GM23248 (cell line): ENCODE measurements around the gene PAX1. TPM values are rescaled to one million over a fixed set of nuclear protein-coding genes. Genes with fewer than 3 reads are reported as not detected.

Experiments used
- DNase-seq: peaks from one replicate; pipeline ENCODE4 v3.0.0-alpha.2; 2015
- H2AFZ ChIP-seq: fragments of 200-600 bp; sonication (generic); 2 replicates; pipeline ENCODE4 v1.6.1; 2016; ENCODE audit warnings: antibody characterized with exemption
- H3F3A ChIP-seq: fragments of 200-600 bp; sonication (generic); 2 replicates; pipeline ENCODE4 v1.6.1; 2016; ENCODE audit warnings: mild to moderate bottlenecking, antibody characterized with exemption, mixed run types; ENCODE audit not compliant: insufficient read depth
- H3K27ac ChIP-seq: fragments of 200-600 bp; sonication (generic); 2 replicates; pipeline ENCODE4 v1.5.1; 2016; ENCODE audit warnings: mild to moderate bottlenecking
- H3K27me3 ChIP-seq: fragments of 200-600 bp; sonication (generic); replicated peaks from 2 replicates; pipeline ENCODE4 v1.6.1; 2016; ENCODE audit warnings: mild to moderate bottlenecking; ENCODE audit not compliant: insufficient read depth
- H3K36me3 ChIP-seq: fragments of 200-600 bp; sonication (generic); 2 replicates; pipeline ENCODE4 v1.6.1; 2016; ENCODE audit warnings: low read depth, mild to moderate bottlenecking
- H3K4me1 ChIP-seq: fragments of 200-600 bp; sonication (generic); 2 replicates; pipeline ENCODE4 v1.6.1; 2016; ENCODE audit warnings: mild to moderate bottlenecking; ENCODE audit not compliant: insufficient read depth
- H3K4me2 ChIP-seq: fragments of 200-600 bp; sonication (generic); one replicate; pipeline ENCODE4 v1.6.1; 2016; ENCODE audit warnings: mild to moderate bottlenecking; ENCODE audit not compliant: unreplicated experiment
- H3K4me3 ChIP-seq: fragments of 200-600 bp; sonication (generic); 2 replicates; pipeline ENCODE4 v1.5.1; 2016; ENCODE audit warnings: mild to moderate bottlenecking
- H3K79me2 ChIP-seq: fragments of 200-600 bp; sonication (generic); 2 replicates; pipeline ENCODE4 v1.6.1; 2016; ENCODE audit warnings: mild to moderate bottlenecking; ENCODE audit not compliant: insufficient read depth
- H3K9ac ChIP-seq: fragments of 200-600 bp; sonication (generic); 2 replicates; pipeline ENCODE4 v1.6.1; 2016; ENCODE audit warnings: mild to moderate bottlenecking
- H3K9me2 ChIP-seq: fragments of 200-600 bp; sonication (generic); 2 replicates; pipeline ENCODE4 v1.6.1; 2016; ENCODE audit warnings: mixed run types, mild to moderate bottlenecking, moderate library complexity; ENCODE audit not compliant: insufficient read depth
- H3K9me3 ChIP-seq: fragments of 200-600 bp; sonication (generic); one replicate; pipeline ENCODE4 v1.6.1; 2017; ENCODE audit warnings: low read depth
- H4K20me1 ChIP-seq: fragments of 200-600 bp; sonication (generic); 2 replicates; pipeline ENCODE4 v1.6.0; 2016; ENCODE audit not compliant: insufficient read depth
- EZH2 ChIP-seq: fragments of 200-600 bp; sonication (generic); IDR thresholded peaks from 2 replicates; pipeline ENCODE4 v1.6.1; 2018; ENCODE audit warnings: antibody characterized with exemption, mild to moderate bottlenecking; ENCODE audit not compliant: insufficient read depth, poor library complexity, severe bottlenecking
- EZH2phosphoT487 ChIP-seq: fragments of 200-600 bp; sonication (generic); IDR thresholded peaks from 2 replicates; pipeline ENCODE4 v1.6.1; 2018; ENCODE audit warnings: antibody characterized with exemption, moderate library complexity, mild to moderate bottlenecking, low read depth; ENCODE audit not compliant: insufficient read depth
- WGBS, 2 experiments: methylation state at CpG; one replicate each; pipeline ENCODE4 v1.1.6; 2015 to 2017; ENCODE audit warnings: low lambda C conversion rate in 2 of 2, low coverage in 1 of 2; ENCODE audit errors: missing lambda C conversion rate in 2 of 2; 5-methylcytosine and 5-hydroxymethylcytosine counted together
- in situ Hi-C: fragments of 300-500 bp; cut with MboI; formaldehyde crosslinking; loops from 2 replicates; pipeline ENCODE4 v1.15.0; 2020
- polyA plus RNA-seq: library from polyadenylated mRNA; unstranded; fragments of >200 nt; fragmentation: Nextera tagmentation; extraction: Ambion mirVana; gene quantifications from 2 replicates; pipeline ENCODE4 v1.2.1, GENCODE V29; 2016
- total RNA-seq: library from RNA; depleted of rRNA; stranded (reverse); fragments of >200 nt; shearing (Covaris generic); gene quantifications from 2 replicates; pipeline ENCODE4 v1.2.3, GENCODE V29; 2014

Gene PAX1
- total and polyA plus RNA-seq, 2 experiments from 2014 or later = not detected

DNA sequence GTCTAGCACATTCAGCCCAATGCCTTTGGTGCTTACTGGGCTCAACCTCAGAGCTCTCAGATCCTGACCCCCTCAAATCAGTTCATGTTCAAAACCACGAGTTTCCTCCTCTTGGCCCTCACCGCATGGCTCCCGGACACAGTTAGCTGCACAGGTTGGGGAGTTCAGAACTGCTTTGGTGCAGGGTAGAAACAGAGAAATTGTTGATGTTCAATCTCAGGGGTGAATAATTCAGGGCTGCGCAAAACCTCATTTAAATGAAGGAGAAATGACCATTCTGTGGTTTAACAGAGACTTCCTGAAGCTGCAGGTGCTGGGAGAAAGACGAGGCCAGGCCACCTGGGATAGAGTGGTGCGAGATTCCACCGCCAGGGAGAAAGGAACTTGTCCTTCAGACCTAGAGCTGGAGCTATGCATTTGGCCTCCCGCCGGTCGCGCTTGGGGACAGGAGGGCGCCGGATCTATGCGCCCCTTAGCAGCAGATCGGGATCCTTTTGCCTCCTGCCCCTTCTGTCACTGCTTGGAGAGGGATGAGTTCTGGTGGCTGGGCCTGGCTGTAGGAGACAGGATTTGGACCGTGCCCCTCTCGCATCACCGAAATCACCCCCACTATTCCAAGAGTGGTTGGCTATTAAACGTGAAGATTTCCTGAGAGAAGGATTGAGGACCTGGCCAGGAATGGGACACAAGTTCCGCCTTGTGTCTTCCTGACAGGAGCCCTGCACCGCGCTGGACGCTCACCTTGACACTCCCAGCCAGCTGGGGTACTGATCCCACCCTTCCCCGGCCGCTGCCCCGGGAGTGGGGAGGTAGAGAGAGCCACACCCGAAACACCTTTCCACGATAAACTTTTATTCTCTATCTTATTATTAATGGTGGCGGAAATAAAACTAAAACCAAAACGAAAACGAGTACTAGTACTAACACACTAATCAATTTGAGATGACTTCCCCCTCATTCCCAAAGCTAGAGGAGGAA is 767 bp upstream of the PAX1 start:
- Histone ChIP-seq H3F3A (no peaks in the 10 kb centered on the region), H3K9me3 (no peaks in the 10 kb centered on the region), H3K4me2 (no peak overlapping the region), H3K27ac (no peak overlapping the region), H3K9me2 (no peaks in the 10 kb centered on the region), H3K27me3 (peaks cover 13% of the 10 kb centered on the region), H4K20me1 (no peaks in the 10 kb centered on the region), H3K4me1 (no peaks in the 10 kb centered on the region), H3K4me3 (no peak overlapping the region), H3K79me2 (no peaks in the 10 kb centered on the region), H3K36me3 (no peaks in the 10 kb centered on the region), H3K9ac (no peak overlapping the region), H2AFZ (no peak overlapping the region)
- DNase-seq = no peak
- TF ChIP-seq EZH2phosphoT487 (no peak), EZH2 (no peak)
- in situ Hi-C loops = loop anchor here (25.0 kb wide), 1 partner anchor 408 kb away; no protein-coding TSS in a partner anchor
- WGBS, 2 experiments = 71 to 75% methylated on average over 31 of the region's 31 CpGs

DNA sequence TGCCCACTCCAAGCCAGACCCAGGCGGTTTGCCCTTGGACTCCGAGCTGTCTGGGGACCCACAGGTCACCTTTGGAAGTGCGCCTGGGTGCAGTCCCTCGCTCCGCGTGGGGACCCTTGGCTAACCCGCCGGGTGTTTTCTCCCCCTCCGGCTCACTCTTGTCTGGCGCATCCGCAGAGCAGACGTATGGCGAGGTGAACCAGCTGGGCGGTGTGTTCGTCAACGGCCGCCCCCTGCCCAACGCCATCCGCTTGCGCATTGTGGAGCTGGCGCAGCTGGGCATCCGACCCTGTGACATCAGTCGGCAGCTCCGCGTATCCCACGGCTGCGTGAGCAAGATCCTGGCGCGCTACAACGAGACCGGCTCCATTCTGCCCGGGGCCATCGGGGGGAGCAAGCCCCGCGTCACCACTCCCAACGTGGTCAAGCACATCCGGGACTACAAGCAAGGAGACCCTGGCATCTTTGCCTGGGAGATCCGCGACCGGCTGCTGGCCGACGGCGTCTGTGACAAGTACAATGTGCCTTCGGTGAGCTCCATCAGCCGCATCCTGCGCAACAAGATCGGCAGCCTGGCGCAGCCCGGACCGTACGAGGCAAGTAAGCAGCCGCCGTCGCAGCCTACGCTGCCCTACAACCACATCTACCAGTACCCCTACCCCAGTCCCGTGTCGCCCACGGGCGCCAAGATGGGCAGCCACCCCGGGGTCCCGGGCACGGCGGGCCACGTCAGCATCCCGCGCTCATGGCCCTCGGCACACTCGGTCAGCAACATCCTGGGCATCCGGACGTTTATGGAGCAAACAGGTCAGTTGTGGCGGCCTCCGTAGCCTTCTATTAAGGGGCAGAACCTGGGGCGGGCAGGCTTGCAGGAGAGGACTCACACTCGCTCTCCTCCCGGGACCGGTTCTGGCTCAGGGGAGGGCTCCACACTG is 1.1 kb downstream of the PAX1 start:
- Histone ChIP-seq H4K20me1 (no peaks in the 10 kb centered on the region), H3K9ac (no peak overlapping the region), H3K27me3 (peaks cover 13% of the 10 kb centered on the region), H3K79me2 (no peaks in the 10 kb centered on the region), H3K4me1 (no peaks in the 10 kb centered on the region), H3K9me2 (no peaks in the 10 kb centered on the region), H3F3A (no peaks in the 10 kb centered on the region), H2AFZ (no peak overlapping the region), H3K36me3 (no peaks in the 10 kb centered on the region), H3K9me3 (no peaks in the 10 kb centered on the region), H3K4me2 (no peak overlapping the region), H3K4me3 (no peak overlapping the region), H3K27ac (no peak overlapping the region)
- in situ Hi-C loops = loop anchor here (25.0 kb wide), 1 partner anchor 406 kb away; no protein-coding TSS in a partner anchor
- TF ChIP-seq EZH2phosphoT487 = no peak
- no peak for TF ChIP-seq EZH2
- no peak for DNase-seq
- WGBS, 2 experiments = 27 to 33% methylated on average over 73 to 76 of the region's 76 CpGs

DNA sequence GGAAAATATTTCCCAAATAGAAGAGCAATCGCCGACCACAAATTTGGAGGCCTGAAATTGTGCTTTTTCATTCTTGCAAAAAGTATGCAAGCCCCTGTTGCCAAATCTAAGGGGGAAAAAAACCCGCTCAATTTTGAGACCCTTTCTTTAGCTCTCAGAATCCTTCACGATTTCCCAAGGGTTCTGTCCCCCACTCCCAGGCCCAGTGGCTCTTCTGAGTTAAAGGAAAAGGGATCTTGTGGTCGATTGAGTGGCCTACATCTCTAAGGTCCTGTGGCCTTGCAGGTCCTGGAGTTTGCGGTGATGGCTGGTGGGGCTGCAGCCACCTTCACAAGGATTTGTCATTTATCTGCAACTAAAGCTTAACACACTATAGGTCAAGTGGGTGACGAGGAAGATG is 1.8 kb downstream of the PAX1 start:
- Histone ChIP-seq H3K27me3 (peaks cover 13% of the 10 kb centered on the region), H3K4me2 (no peak overlapping the region), H3K79me2 (no peaks in the 10 kb centered on the region), H3K36me3 (no peaks in the 10 kb centered on the region), H3K9me2 (no peaks in the 10 kb centered on the region), H4K20me1 (no peaks in the 10 kb centered on the region), H3K27ac (no peak overlapping the region), H3K9me3 (no peaks in the 10 kb centered on the region), H3K9ac (no peak overlapping the region), H3K4me1 (no peaks in the 10 kb centered on the region), H3K4me3 (no peak overlapping the region), H3F3A (no peaks in the 10 kb centered on the region), H2AFZ (no peak overlapping the region)
- no peak for TF ChIP-seq EZH2phosphoT487
- TF ChIP-seq EZH2 = no peak
- 60 to 68% methylated on average over 7 of the region's 7 CpGs for WGBS, 2 experiments
- in situ Hi-C loops = loop anchor here (25.0 kb wide), 1 partner anchor 405 kb away; no protein-coding TSS in a partner anchor
- DNase-seq = no peak
